WI38 (cell line): ENCODE data around the gene DOK7.

ENCODE experiments used
- H3K4me3 ChIP-seq: 2 replicates; pipeline ENCODE4 v1.5.1; 2011; ENCODE audit warnings: low read depth, mild to moderate bottlenecking, control low read depth, low read length
- CTCF ChIP-seq: IDR thresholded peaks from 2 replicates; pipeline ENCODE4 v1.5.1; 2012; ENCODE audit warnings: low read depth, mild to moderate bottlenecking, control low read depth, low read length

Gene DOK7

GRCh38 chr4:3444351-3445110, 18.6 kb upstream of the DOK7 start:
- no peak for TF ChIP-seq CTCF
- H3K4me3 ChIP-seq = no peak overlapping the region

- no peak overlapping the region for H3K4me3 ChIP-seq
- no peak for TF ChIP-seq CTCF
Measured at GRCh38 chr4:3445111-3445820, 17.8 kb upstream of the DOK7 start.

- H3K4me3 ChIP-seq = no peak overlapping the region
- no peak for TF ChIP-seq CTCF
Measured at GRCh38 chr4:3445829-3446545, 17.1 kb upstream of the DOK7 start.

- H3K4me3 ChIP-seq = no peak overlapping the region
- TF ChIP-seq CTCF = no peak
Measured at GRCh38 chr4:3446631-3447320, 16.3 kb upstream of the DOK7 start.

GRCh38 chr4:3447431-3448395, 15.4 kb upstream of the DOK7 start:
- no peak overlapping the region for H3K4me3 ChIP-seq
- no peak for TF ChIP-seq CTCF

- no peak for TF ChIP-seq CTCF
- H3K4me3 ChIP-seq = no peak overlapping the region
Measured at GRCh38 chr4:3449047-3449573, 14.0 kb upstream of the DOK7 start.
